GM12864 (cell line): Measurements from ENCODE around the gene TEN1.

Source experiments
- DNase-seq: peaks from one replicate; pipeline ENCODE4 v3.0.0-alpha.2; 2011; ENCODE audit warnings: low read depth
- H3K4me3 ChIP-seq: 2 replicates; pipeline ENCODE4 v1.5.1; 2011; ENCODE audit warnings: mild to moderate bottlenecking, low read depth, low read length, control low read depth
- CTCF ChIP-seq: IDR thresholded peaks from 2 replicates; pipeline ENCODE4 v1.5.1; 2011; ENCODE audit warnings: low read depth, mild to moderate bottlenecking, moderate library complexity, low read length, control low read depth, inconsistent platforms; ENCODE audit errors: missing control alignments

TEN1 gene

GRCh38 chr17:76018801-76019200 is 39.8 kb downstream of the TEN1 start:
- no peak for DNase-seq
- no peak for TF ChIP-seq CTCF
- no peak overlapping the region for H3K4me3 ChIP-seq

- DNase-seq = no peak
- no peak for TF ChIP-seq CTCF
- no peak overlapping the region for H3K4me3 ChIP-seq
Measured at GRCh38 chr17:76019833-76020467, 40.9 kb downstream of the TEN1 start.

- DNase-seq = no peak
- H3K4me3 ChIP-seq = no peak overlapping the region
- TF ChIP-seq CTCF = no peak
Measured at GRCh38 chr17:76022285-76022684, 43.2 kb downstream of the TEN1 start.

GRCh38 chr17:76022973-76023899 is 44.2 kb downstream of the TEN1 start:
- TF ChIP-seq CTCF = no peak
- no peak overlapping the region for H3K4me3 ChIP-seq
- DNase-seq = no peak

- no peak for TF ChIP-seq CTCF
- H3K4me3 ChIP-seq = no peak overlapping the region
- no peak for DNase-seq
Measured at GRCh38 chr17:76023900-76024237, 44.8 kb downstream of the TEN1 start.

GRCh38 chr17:76024353-76024752 is 45.3 kb downstream of the TEN1 start:
- no peak overlapping the region for H3K4me3 ChIP-seq
- no peak for DNase-seq
- no peak for TF ChIP-seq CTCF
